Colonic mucosa (tissue), 4 donors: ENCODE measurements around the gene PLPPR1. TPM values are rescaled to one million over a fixed set of nuclear protein-coding genes. Genes with fewer than 3 reads are reported as not detected.

ENCODE experiments used
- DNase-seq: peaks from one replicate; pipeline ENCODE4 v3.0.0-alpha.2; 2020
- H3K27ac ChIP-seq: fragments of 200-600 bp; one replicate; pipeline ENCODE4 v1.8.0; 2021
- H3K27me3 ChIP-seq: fragments of 200-600 bp; one replicate; pipeline ENCODE4 v1.8.0; 2021
- H3K36me3 ChIP-seq: fragments of 200-600 bp; one replicate; pipeline ENCODE4 v1.8.0; 2021
- H3K4me1 ChIP-seq: fragments of 200-600 bp; one replicate; pipeline ENCODE4 v1.8.0; 2021; ENCODE audit warnings: mild to moderate bottlenecking
- H3K4me3 ChIP-seq: fragments of 200-600 bp; one replicate; pipeline ENCODE4 v1.8.0; 2021
- H3K9ac ChIP-seq, 2 donors: one replicate each; pipeline ENCODE4 v1.7.0; 2013; ENCODE audit warnings: control low read depth in 2 of 2, low read depth in 2 of 2, low read length in 2 of 2
- H3K9me3 ChIP-seq: fragments of 200-600 bp; one replicate; pipeline ENCODE4 v1.8.0; 2021
- intact Hi-C: fragments of 100-400 bp; cut with DNase I; formaldehyde crosslinking; loops from one replicate; pipeline ENCODE4 v1.14.1; 2022
- total RNA-seq, 2 donors: library from RNA; stranded (reverse); fragmentation: NEBNext Ultra II Directional in 1 of 2; extraction: Animal tissue kit (Norgen Biotek cat#: 25700) in 1 of 2; gene quantifications; one replicate each; pipeline ENCODE4 v1.2.1, GENCODE V29; 2021
- TF ChIP-seq, protein P1 (sequence below): fragments of 200-600 bp; IDR thresholded peaks from one replicate; pipeline ENCODE4 v1.8.0; 2022; ENCODE audit warnings: antibody characterized with exemption, mild to moderate bottlenecking
- donor health status: healthy.
- donor health status: DM: no; HTN: no; CAD: no.
- donor health status: DM: no; HTN: no; CAD: no.

PLPPR1 gene
- total RNA-seq, 2 donors from 2014 or later = 0.25 to 0.69 TPM

DNA sequence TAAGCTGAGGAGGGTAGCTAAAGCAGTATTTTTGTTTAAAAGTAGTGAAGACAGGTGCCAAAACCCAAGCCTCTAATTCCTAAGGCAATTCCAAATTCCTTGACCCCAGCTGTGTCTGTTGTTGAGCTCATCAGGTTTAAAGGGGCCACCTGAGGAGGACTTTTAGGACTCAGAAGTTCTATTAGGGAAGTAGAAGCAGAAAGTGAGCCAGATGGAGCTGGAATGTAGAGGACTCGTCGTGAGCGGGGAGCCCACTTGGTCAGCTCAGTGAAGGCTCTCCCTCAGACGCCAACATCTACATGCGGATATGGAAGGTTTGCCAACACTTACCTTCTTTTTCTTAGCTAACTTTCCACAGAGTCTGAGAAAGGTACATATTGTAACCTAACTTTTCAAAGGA, 102.8 kb downstream of the PLPPR1 start:
- H3K27me3 ChIP-seq = no peaks in the 10 kb centered on the region
- no peaks in the 10 kb centered on the region for H3K36me3 ChIP-seq
- no peak overlapping the region for H3K4me3 ChIP-seq
- no peaks in the 10 kb centered on the region for H3K4me1 ChIP-seq
- H3K27ac ChIP-seq = no peak overlapping the region
- TF ChIP-seq, protein P1, sequence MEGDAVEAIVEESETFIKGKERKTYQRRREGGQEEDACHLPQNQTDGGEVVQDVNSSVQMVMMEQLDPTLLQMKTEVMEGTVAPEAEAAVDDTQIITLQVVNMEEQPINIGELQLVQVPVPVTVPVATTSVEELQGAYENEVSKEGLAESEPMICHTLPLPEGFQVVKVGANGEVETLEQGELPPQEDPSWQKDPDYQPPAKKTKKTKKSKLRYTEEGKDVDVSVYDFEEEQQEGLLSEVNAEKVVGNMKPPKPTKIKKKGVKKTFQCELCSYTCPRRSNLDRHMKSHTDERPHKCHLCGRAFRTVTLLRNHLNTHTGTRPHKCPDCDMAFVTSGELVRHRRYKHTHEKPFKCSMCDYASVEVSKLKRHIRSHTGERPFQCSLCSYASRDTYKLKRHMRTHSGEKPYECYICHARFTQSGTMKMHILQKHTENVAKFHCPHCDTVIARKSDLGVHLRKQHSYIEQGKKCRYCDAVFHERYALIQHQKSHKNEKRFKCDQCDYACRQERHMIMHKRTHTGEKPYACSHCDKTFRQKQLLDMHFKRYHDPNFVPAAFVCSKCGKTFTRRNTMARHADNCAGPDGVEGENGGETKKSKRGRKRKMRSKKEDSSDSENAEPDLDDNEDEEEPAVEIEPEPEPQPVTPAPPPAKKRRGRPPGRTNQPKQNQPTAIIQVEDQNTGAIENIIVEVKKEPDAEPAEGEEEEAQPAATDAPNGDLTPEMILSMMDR = no peak
- DNase-seq = no peak
- no peak overlapping the region for H3K9ac ChIP-seq
- no peaks in the 10 kb centered on the region for H3K9me3 ChIP-seq
- intact Hi-C loops = no loop called here

DNA sequence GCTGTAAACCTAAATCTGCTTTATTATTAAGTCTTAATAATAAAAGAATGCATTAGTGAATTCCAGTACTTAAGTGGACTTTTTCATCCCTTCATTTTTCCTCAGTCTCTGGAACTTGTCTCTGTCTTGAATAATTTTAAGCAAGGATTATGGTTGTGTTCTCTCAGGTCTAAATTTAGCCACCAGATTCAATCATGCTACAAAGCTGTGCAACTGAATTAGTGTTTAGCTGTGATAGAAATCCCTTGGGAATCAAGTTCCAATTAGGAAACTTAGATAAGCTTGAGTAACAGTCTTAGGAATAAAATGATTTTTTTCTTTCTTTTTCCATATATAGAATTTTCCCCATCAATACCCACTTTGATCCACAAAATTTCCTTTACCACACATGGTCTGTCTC, 104.3 kb downstream of the PLPPR1 start:
- Histone ChIP-seq H3K27ac (no peak overlapping the region), H3K4me3 (no peak overlapping the region), H3K9me3 (no peaks in the 10 kb centered on the region), H3K9ac (no peak overlapping the region), H3K4me1 (no peaks in the 10 kb centered on the region), H3K27me3 (no peaks in the 10 kb centered on the region), H3K36me3 (no peaks in the 10 kb centered on the region)
- no peak for DNase-seq
- TF ChIP-seq, protein P1 = no peak
- intact Hi-C loops = no loop called here

DNA sequence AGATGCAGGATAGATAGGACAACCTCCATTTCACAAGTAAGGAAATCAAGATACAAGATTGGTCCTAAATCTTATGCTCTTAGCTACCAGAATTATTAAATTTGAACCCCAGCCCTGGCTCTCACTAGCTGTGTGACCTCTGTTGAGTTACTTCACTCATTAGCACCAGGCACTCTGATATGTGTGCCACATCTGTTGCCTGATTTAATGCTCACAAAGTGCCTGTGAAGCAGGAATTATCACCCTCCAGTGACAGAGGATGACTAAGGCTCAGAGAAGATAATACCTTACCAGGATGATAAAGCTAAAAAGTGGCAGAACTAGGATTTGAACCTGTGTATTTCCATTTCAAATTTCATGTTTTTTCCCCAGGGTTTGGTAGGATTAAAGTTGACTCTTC, 110.0 kb downstream of the PLPPR1 start:
- Histone ChIP-seq H3K4me1 (no peaks in the 10 kb centered on the region), H3K4me3 (no peak overlapping the region), H3K36me3 (no peaks in the 10 kb centered on the region), H3K27ac (no peak overlapping the region), H3K9me3 (no peaks in the 10 kb centered on the region), H3K27me3 (no peaks in the 10 kb centered on the region), H3K9ac (no peak overlapping the region)
- intact Hi-C loops = no loop called here
- TF ChIP-seq, protein P1 = no peak
- no peak for DNase-seq

DNA sequence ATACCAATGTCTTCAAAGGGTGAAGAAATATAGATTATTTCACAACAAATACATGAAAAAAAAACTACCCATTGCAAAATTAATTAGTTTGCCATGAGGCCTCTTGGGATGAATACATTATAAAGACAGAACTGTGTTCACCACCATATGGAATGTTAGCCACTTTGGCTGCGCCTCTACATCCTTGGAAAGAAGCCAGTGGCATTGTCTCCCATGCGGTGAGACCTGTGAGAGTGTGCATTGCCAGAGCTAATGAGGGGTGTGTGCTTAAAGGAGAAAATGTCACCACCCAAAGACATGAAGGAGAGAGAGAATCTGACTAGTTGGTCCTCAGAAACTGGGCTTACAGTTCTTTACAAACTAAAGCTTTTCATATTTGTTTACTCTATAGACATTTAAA, 110.6 kb downstream of the PLPPR1 start:
- no peak overlapping the region for H3K4me3 ChIP-seq
- no peak overlapping the region for H3K9ac ChIP-seq
- no peak overlapping the region for H3K27ac ChIP-seq
- H3K4me1 ChIP-seq = no peaks in the 10 kb centered on the region
- no peak for DNase-seq
- no peaks in the 10 kb centered on the region for H3K9me3 ChIP-seq
- H3K27me3 ChIP-seq = no peaks in the 10 kb centered on the region
- TF ChIP-seq, protein P1 = no peak
- H3K36me3 ChIP-seq = no peaks in the 10 kb centered on the region
- intact Hi-C loops = no loop called here

DNA sequence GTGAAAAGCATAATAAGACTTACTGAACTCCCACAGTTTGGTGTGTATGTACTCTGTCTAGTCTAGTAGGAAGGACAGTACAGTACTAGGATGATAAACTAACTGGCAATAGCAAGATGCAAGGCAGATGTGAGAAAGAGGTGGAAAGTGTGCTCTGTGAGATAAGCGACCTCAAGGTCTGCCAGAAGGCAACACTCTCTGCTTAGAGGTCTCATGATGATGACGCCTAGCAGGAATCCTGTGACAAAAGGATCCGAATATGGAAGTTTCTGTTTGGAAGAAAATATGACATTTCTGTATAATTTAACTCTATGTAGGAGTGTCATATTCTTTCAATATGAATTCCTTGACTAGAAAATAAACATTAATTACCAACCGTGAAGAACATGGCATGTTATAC, 112.2 kb downstream of the PLPPR1 start:
- Histone ChIP-seq H3K27me3 (no peaks in the 10 kb centered on the region), H3K4me1 (no peaks in the 10 kb centered on the region), H3K27ac (no peak overlapping the region), H3K9me3 (no peaks in the 10 kb centered on the region), H3K9ac (no peak overlapping the region), H3K4me3 (no peak overlapping the region), H3K36me3 (no peaks in the 10 kb centered on the region)
- DNase-seq = no peak
- intact Hi-C loops = no loop called here
- TF ChIP-seq, protein P1 = no peak

DNA sequence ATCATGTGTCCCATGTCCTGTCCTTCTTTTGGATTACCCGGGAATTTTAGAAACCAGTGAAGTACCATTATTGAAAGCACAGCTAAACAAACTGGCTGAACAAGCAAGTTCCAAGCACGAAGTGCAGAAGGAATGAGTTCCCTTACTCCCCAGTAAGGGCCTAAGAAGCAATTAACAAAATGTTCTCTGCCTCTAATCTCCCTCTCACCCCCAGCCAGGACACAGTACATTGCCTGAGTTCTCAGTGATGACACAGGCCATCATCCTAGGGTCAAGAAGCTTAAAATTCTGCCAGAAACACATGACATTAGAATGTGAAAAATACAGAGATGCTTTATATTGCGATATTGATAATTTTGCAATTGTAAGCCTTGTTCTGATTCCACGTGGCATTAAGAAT, 118.0 kb downstream of the PLPPR1 start:
- intact Hi-C loops = no loop called here
- H3K4me3 ChIP-seq = no peak overlapping the region
- no peak overlapping the region for H3K9ac ChIP-seq
- TF ChIP-seq, protein P1 = no peak
- H3K27ac ChIP-seq = no peak overlapping the region
- no peak for DNase-seq
- H3K27me3 ChIP-seq = no peaks in the 10 kb centered on the region
- H3K36me3 ChIP-seq = no peaks in the 10 kb centered on the region
- H3K4me1 ChIP-seq = no peaks in the 10 kb centered on the region
- no peaks in the 10 kb centered on the region for H3K9me3 ChIP-seq
